Stimulated activated naive CD4-positive, alpha-beta T cell (primary cell): ENCODE measurements around the gene ATP2B2.

Experiments used
- DNase-seq, 6 experiments: peaks; one replicate each; lab custom pipeline; 2025; lab: John Stamatoyannopoulos, UW

Gene ATP2B2

DNA sequence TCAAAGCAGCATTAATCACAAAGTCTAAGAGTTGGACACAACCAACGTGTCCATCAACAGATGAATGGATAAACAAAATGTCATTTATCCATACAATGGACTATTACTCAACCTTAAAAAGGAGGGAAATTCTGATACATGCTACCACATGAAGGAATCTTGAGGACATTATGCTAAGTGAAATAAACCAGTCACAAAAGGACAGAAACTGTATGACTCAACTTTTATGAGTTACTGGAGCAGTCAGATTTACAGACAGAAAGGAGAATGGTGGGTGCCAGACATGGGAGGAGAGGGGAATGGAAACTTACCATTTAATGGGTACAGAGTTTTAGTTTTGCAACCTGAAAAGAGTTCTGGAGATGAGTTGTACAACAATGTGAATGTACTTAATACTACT is 141.5 kb downstream of the ATP2B2 start:
- DNase-seq: no peak

- no peak for DNase-seq
Measured at GRCh38 chr3:10361375-10361774, 144.0 kb downstream of the ATP2B2 start.

GRCh38 chr3:10360478-10360877 is 144.9 kb downstream of the ATP2B2 start:
- DNase-seq: no peak

DNA sequence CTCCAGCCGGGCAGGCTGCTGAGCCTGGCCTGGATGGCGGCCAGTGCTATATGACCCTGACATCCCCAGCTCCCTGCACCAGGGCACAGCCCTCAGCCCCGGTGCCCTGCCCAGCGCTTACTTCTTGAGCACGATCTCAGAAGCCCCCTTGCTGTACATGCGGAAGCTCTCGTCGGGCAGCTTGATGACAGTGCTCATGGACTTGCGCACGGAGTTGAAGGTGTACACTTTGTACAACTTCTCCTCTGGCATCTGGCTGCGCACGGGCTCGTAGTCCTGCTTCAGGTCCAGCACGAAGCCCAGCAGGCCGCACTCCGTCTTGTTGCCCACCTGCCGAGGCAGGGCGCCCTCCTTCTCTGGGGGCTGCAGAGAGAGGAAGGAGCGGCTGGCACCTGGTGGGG is 145.6 kb downstream of the ATP2B2 start:
- no peak for DNase-seq

GRCh38 chr3:10358309-10358980 is 146.9 kb downstream of the ATP2B2 start:
- no peak for DNase-seq

DNA sequence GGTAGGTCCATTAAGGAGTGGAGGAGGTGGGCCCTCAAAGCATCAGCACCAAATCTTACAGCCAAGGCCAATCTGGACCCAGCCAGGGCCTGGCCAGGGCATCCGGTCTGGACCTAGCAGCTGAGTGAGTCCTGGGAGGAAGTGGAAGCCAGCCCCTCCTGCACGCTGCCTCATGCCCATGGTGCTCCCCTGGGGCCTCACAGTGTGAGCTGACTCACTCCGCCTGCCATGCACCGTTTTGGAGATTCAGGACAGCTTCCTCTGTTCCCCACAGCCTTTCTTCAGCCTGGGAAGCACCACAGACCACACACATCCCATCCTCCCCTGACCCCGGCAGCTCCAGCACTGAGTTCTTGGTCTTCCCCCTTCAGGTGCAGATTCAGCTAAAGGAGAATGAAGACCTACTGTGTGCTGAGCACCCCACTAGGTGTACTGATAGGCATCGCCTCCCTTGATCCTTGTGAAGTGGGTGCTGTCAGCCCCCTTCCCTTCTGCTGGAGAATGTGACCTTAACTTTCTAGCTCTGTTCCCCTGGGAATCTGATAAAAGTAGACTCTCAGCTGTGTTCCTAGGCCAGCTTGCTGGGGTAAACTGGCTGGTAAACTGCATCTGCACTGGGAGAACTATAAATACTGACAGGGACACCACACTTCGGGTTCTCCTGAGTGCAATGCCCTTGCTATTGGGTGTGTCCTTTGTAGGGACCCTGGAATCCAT is 147.6 kb downstream of the ATP2B2 start:
- no peak for DNase-seq

- no peak for DNase-seq
Measured at GRCh38 chr3:10357095-10357494, 148.3 kb downstream of the ATP2B2 start.

DNA sequence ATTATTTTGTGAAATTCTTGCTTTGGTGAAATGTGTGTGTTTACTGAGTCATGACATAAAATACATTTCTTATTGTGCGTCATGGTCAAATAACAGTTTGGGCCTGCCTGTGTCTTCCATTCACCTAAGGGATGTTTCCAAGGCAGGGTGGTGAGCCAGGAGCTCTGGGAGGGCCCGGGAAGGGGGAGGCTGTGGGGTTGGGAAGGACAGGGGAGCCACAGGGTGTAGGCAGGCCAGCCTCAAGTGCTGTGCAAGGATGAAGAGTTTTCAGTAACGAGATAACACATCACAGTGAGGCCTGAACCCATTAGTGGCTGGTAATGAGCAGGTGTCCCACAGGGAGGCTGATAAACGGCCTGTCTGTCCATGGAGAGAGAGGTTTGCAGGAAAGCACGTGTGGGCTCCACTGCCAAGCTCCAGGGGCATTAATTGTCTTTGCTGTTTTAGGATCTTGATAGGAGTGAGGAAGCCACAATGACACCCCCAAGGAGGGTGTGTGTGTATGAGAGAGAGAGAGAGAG is 148.9 kb downstream of the ATP2B2 start:
- DNase-seq: no peak

DNA sequence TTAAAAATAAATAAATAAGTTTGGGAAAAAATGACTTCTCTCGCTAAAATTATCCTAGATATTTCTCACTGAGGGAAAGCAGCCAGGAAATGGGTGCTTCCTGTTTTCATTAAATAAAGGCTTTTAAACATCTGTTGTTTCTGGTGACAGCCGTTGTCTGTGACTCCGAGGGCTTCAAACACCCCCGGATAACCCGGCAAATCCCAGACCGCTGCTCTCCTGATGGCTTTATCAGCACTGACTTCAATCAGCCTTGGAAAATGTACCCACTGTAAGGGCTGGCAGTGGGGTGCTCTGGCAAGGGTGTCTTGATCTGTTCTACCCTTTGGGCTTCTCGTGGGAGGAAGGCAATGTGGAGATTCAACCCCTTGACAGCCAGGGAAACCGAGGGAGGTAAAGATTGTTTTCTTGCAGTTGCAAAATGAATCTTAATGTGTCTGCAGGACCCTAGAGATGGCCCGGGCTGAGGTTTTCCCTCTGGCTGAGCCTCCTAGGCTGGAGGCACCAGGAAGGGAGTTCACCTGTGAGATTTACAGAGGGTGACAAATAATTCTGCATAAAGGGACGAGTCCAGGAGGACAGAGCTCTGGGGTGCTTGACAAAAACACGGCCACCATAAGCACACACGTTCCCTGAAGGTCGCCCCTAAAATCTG is 150.9 kb downstream of the ATP2B2 start:
- DNase-seq: no peak

DNA sequence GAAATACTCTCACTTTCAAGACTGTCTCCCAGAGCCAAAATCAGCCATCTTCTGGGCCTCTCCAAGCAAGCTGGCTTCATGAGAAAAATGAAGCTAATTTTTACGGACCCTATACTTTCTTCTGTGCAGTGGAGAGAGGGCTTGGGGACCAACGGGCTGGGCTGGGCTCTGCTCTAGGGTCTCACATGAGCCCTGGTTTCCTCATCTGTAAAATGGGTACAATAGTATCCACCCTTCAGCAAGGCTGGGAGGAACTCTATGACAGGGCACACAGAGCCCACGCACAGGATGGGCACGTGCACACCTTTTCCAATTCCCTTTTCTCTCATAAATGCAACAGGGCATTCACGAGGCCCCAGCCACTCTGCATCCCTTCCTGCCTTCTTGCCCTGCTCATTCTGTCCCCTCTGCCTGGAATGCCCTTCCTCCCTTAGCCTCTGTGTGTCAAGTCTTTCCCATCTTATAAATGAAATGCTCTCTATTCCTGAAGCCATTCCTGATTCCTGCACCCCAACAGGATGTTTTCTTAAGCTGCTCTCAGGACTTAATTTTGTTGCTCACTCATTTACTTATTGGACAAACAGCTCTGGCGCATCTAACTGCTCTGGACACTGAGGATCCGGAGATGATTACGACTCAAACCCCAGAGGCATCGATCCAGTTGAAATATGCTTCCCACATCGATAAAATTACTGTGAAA is 151.6 kb downstream of the ATP2B2 start:
- no peak for DNase-seq

DNA sequence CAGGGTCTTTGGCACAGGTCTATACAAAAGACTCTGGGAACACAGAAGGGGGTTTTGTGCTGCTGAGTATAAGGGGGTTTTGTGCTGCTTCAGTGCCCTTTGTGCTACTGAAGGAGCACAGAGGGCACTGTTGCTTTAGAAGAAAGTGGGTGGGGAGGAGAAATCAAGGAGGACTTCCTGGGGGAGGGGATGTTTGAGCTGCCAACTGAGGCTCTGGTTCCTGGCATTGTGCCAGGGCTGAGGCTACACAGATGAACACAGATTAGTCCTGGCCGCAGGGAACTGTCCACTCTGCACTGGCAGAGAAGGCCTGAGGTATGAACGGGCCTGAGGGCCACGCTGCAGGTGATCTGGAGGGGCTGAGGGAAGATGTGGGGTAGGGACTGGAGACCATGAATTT is 152.2 kb downstream of the ATP2B2 start:
- no peak for DNase-seq

GRCh38 chr3:10352146-10352911 is 153.1 kb downstream of the ATP2B2 start:
- no peak for DNase-seq

- DNase-seq: no peak
Measured at GRCh38 chr3:10351013-10351735, 154.2 kb downstream of the ATP2B2 start.

- no peak for DNase-seq
Measured at GRCh38 chr3:10350324-10350985, 154.9 kb downstream of the ATP2B2 start.

- no peak for DNase-seq
Measured at GRCh38 chr3:10349801-10350200, 155.6 kb downstream of the ATP2B2 start.

GRCh38 chr3:10348404-10348721 is 157.0 kb downstream of the ATP2B2 start:
- no peak for DNase-seq

GRCh38 chr3:10347648-10348403 is 157.6 kb downstream of the ATP2B2 start:
- no peak for DNase-seq

- DNase-seq: no peak
Measured at GRCh38 chr3:10345911-10346310, 159.5 kb downstream of the ATP2B2 start.

DNA sequence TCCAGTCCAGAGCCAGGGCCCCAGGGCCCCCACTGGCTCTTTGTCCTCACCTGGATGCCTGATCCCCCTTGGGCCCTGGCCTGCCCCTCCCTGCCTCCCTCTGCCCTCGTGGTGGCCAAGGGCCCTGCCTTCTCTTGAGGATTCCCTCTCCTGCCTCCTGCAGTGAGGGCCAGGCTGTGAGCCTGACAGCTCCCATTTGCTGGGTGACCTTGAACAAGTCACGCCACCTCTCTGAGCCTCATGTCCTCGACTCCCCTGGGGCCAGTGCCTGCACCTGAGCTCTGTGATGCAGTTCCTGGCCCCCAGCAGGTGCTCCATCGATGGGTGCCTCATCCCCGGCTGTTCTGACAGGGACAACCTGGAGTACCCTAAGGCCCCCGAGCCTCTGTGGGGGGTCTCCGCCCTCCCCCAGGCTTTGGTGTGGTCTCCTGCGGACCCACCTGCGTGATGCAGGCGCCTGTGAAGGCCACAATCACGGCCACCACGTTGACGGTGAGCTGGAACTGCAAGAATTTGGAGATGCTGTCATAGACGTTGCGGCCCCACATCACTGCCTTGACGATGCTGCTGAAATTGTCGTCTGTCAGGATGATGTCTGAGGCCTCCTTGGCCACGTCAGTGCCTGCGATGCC is 160.3 kb downstream of the ATP2B2 start:
- DNase-seq: no peak
